ENCODE results near the gene UBA6. TPM values are rescaled to one million over a fixed set of nuclear protein-coding genes. Genes with fewer than 3 reads are reported as not detected.

UBA6 gene
- total RNA-seq, 1 donor from 2014 or later, result 85.7 TPM

GRCh38 chr4:67580577-67580976 is 120.4 kb downstream of the UBA6 start:
- H3K9me3 Mint-ChIP-seq (ENCODE audit: unreplicated experiment), result peaks cover 2% of the 10 kb centered on the region
- no peak overlapping the region for H3K27ac Mint-ChIP-seq (ENCODE audit: unreplicated experiment)
- TF ChIP-seq CTCF (IDR thresholded peaks at IDR 0.05; ENCODE audit: partially characterized antibody, unreplicated experiment), result no peak
- no peak overlapping the region for H3K4me3 Mint-ChIP-seq (ENCODE audit: unreplicated experiment)
- no peaks in the 10 kb centered on the region for H3K4me1 Mint-ChIP-seq (ENCODE audit: low read depth, unreplicated experiment)
- no peaks in the 10 kb centered on the region for H3K36me3 Mint-ChIP-seq (ENCODE audit: unreplicated experiment)
- DNase-seq, result no peak
- no peaks in the 10 kb centered on the region for H3K27me3 Mint-ChIP-seq (ENCODE audit: unreplicated experiment)

GRCh38 chr4:67576538-67576937 is 124.4 kb downstream of the UBA6 start:
- Mint-ChIP-seq H3K36me3 (ENCODE audit: unreplicated experiment) (no peaks in the 10 kb centered on the region), H3K9me3 (ENCODE audit: unreplicated experiment) (peaks cover 2% of the 10 kb centered on the region), H3K4me1 (ENCODE audit: low read depth, unreplicated experiment) (no peaks in the 10 kb centered on the region), H3K27ac (ENCODE audit: unreplicated experiment) (no peak overlapping the region), H3K4me3 (ENCODE audit: unreplicated experiment) (no peak overlapping the region), H3K27me3 (ENCODE audit: unreplicated experiment) (no peaks in the 10 kb centered on the region)
- DNase-seq, result no peak
- TF ChIP-seq CTCF (IDR thresholded peaks at IDR 0.05; ENCODE audit: partially characterized antibody, unreplicated experiment), result no peak

GRCh38 chr4:67576059-67576466 is 124.9 kb downstream of the UBA6 start:
- DNase-seq, result no peak
- Mint-ChIP-seq H3K27me3 (ENCODE audit: unreplicated experiment) (no peaks in the 10 kb centered on the region), H3K4me3 (ENCODE audit: unreplicated experiment) (no peak overlapping the region), H3K36me3 (ENCODE audit: unreplicated experiment) (no peaks in the 10 kb centered on the region), H3K9me3 (ENCODE audit: unreplicated experiment) (peaks cover 2% of the 10 kb centered on the region), H3K4me1 (ENCODE audit: low read depth, unreplicated experiment) (no peaks in the 10 kb centered on the region), H3K27ac (ENCODE audit: unreplicated experiment) (no peak overlapping the region)
- TF ChIP-seq CTCF (IDR thresholded peaks at IDR 0.05; ENCODE audit: partially characterized antibody, unreplicated experiment), result no peak

- no peaks in the 10 kb centered on the region for H3K4me1 Mint-ChIP-seq (ENCODE audit: low read depth, unreplicated experiment)
- no peak overlapping the region for H3K27ac Mint-ChIP-seq (ENCODE audit: unreplicated experiment)
- H3K27me3 Mint-ChIP-seq (ENCODE audit: unreplicated experiment), result no peaks in the 10 kb centered on the region
- H3K9me3 Mint-ChIP-seq (ENCODE audit: unreplicated experiment), result peaks cover 2% of the 10 kb centered on the region
- no peak for TF ChIP-seq CTCF (IDR thresholded peaks at IDR 0.05; ENCODE audit: partially characterized antibody, unreplicated experiment)
- no peak overlapping the region for H3K4me3 Mint-ChIP-seq (ENCODE audit: unreplicated experiment)
- DNase-seq, result no peak
- H3K36me3 Mint-ChIP-seq (ENCODE audit: unreplicated experiment), result no peaks in the 10 kb centered on the region
These were observed 125.5 kb downstream of the UBA6 start for GRCh38 chr4:67575232-67576058.

- Mint-ChIP-seq H3K4me1 (ENCODE audit: low read depth, unreplicated experiment) (no peaks in the 10 kb centered on the region), H3K27me3 (ENCODE audit: unreplicated experiment) (no peaks in the 10 kb centered on the region), H3K36me3 (ENCODE audit: unreplicated experiment) (no peaks in the 10 kb centered on the region), H3K9me3 (ENCODE audit: unreplicated experiment) (no peaks in the 10 kb centered on the region), H3K27ac (ENCODE audit: unreplicated experiment) (no peak overlapping the region), H3K4me3 (ENCODE audit: unreplicated experiment) (no peak overlapping the region)
- no peak for TF ChIP-seq CTCF (IDR thresholded peaks at IDR 0.05; ENCODE audit: partially characterized antibody, unreplicated experiment)
- DNase-seq, result no peak
These were observed 127.8 kb downstream of the UBA6 start for GRCh38 chr4:67573193-67573592.

Data from glutamatergic neuron (in vitro differentiated cells).